Measurements from ENCODE around the gene PDE4D. TPM values are rescaled to one million over a fixed set of nuclear protein-coding genes. Genes with fewer than 3 reads are reported as not detected.

The PDE4D gene
- 2.7 TPM for polyA plus RNA-seq (2012; ENCODE audit: missing spikeins)

GRCh38 chr5:59893429-59894227 lies at the start of gene PDE4D:
PDE4D (minus strand) TSS chr5:59893726.
- DNase-seq (ENCODE audit: insufficient read length) (no peak), FAIRE-seq (no peak)
- TF ChIP-seq POLR2AphosphoS5 (IDR thresholded peaks at IDR 0.05; ENCODE audit: low read depth, low read length) (no peak), POLR2A (IDR thresholded peaks at IDR 0.05; ENCODE audit: low read depth, low read length) (no peak), TAF1 (IDR thresholded peaks at IDR 0.05; ENCODE audit: borderline replicate concordance, low read depth, low read length) (no peak)

DNA sequence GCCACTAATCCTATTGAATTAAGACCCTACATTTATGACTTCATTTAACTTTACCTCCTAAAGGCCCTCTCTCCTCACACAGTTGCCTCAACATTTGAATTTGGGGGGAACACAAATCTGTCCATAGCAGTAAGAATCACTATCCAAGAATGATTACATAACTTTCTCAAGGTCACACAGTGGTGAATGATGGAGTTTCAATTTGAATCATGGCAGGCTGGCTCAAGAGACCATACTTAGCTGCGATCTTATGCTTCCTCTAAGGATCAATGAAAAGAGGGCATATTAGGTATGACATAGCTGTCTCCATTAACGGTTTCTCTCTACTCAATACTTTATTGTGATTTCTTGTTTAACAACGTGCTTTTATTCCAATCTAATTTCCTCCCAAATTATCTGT lies 44.1 kb upstream of the PDE4D start:
- TF ChIP-seq POLR2A (IDR thresholded peaks at IDR 0.05; ENCODE audit: low read depth, low read length), result no peak
- no peak for TF ChIP-seq POLR2AphosphoS5 (IDR thresholded peaks at IDR 0.05; ENCODE audit: low read depth, low read length)
- no peak for TF ChIP-seq TAF1 (IDR thresholded peaks at IDR 0.05; ENCODE audit: borderline replicate concordance, low read depth, low read length)
- no peak for FAIRE-seq

DNA sequence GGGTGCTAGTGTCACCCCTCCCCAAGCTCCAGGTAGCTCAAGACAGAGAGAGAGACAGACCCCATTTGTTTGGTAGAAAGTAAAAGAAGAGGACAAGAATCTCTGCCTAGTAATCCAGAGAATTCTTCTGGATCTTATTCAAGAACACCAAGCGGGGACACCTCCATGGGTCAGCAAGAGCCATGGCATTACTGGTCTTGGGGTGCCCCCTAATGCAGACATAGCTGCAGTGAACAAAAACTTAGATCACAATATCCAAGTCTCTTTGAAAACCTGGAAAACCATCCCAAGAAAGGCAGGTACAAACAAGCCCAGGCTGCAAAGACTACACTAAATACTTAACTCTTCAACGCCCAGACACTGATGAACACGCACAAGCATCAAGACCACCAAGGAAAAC lies 29.9 kb upstream of the PDE4D start:
- no peak for TF ChIP-seq POLR2AphosphoS5 (IDR thresholded peaks at IDR 0.05; ENCODE audit: low read depth, low read length)
- no peak for TF ChIP-seq POLR2A (IDR thresholded peaks at IDR 0.05; ENCODE audit: low read depth, low read length)
- no peak for TF ChIP-seq TAF1 (IDR thresholded peaks at IDR 0.05; ENCODE audit: borderline replicate concordance, low read depth, low read length)

More for the DNA sequence above, 44.1 kb upstream of the PDE4D start:
- no peak for DNase-seq (ENCODE audit: insufficient read length)

GRCh38 chr5:59922220-59922619 lies 28.7 kb upstream of the PDE4D start:
- FAIRE-seq (no peak), DNase-seq (ENCODE audit: insufficient read length) (no peak)
- TF ChIP-seq POLR2AphosphoS5 (IDR thresholded peaks at IDR 0.05; ENCODE audit: low read depth, low read length) (no peak), POLR2A (IDR thresholded peaks at IDR 0.05; ENCODE audit: low read depth, low read length) (no peak), TAF1 (IDR thresholded peaks at IDR 0.05; ENCODE audit: borderline replicate concordance, low read depth, low read length) (no peak)

More for the DNA sequence above, 29.9 kb upstream of the PDE4D start:
- DNase-seq (ENCODE audit: insufficient read length) (no peak), FAIRE-seq (no peak)

GRCh38 chr5:59921816-59922215 lies 28.3 kb upstream of the PDE4D start:
- no peak for FAIRE-seq
- TF ChIP-seq POLR2A (IDR thresholded peaks at IDR 0.05; ENCODE audit: low read depth, low read length) (no peak), TAF1 (IDR thresholded peaks at IDR 0.05; ENCODE audit: borderline replicate concordance, low read depth, low read length) (no peak), POLR2AphosphoS5 (IDR thresholded peaks at IDR 0.05; ENCODE audit: low read depth, low read length) (no peak)
- no peak for DNase-seq (ENCODE audit: insufficient read length)

DNA sequence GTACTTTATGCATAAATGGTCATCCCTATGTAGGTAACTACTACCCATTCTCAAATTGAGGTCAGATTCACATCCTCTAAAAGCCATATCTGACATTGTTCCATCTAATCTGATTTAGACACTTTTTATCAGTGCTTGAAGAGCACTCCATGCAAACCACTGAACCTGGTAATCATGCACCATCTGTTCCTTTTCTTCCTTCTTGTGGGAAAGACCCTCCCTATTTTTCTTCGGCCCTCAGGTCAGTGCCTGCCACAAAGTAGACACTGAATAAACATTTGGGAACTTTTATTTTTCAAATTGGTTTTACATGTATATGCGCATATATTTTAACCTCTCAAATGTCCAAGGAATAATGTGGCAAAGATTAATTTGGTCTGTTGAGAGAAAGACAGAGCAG lies 26.0 kb upstream of the PDE4D start:
- DNase-seq (ENCODE audit: insufficient read length), result no peak
- FAIRE-seq, result no peak
- TF ChIP-seq POLR2AphosphoS5 (IDR thresholded peaks at IDR 0.05; ENCODE audit: low read depth, low read length) (no peak), POLR2A (IDR thresholded peaks at IDR 0.05; ENCODE audit: low read depth, low read length) (no peak), TAF1 (IDR thresholded peaks at IDR 0.05; ENCODE audit: borderline replicate concordance, low read depth, low read length) (no peak)

- DNase-seq (ENCODE audit: insufficient read length), result no peak
- TF ChIP-seq TAF1 (IDR thresholded peaks at IDR 0.05; ENCODE audit: borderline replicate concordance, low read depth, low read length) (no peak), POLR2AphosphoS5 (IDR thresholded peaks at IDR 0.05; ENCODE audit: low read depth, low read length) (no peak), POLR2A (IDR thresholded peaks at IDR 0.05; ENCODE audit: low read depth, low read length) (no peak)
- FAIRE-seq, result no peak
Measured at GRCh38 chr5:59917121-59917520, 23.6 kb upstream of the PDE4D start.

GRCh38 chr5:59905188-59905587 lies 11.7 kb upstream of the PDE4D start:
- no peak for DNase-seq (ENCODE audit: insufficient read length)
- no peak for TF ChIP-seq POLR2AphosphoS5 (IDR thresholded peaks at IDR 0.05; ENCODE audit: low read depth, low read length)
- TF ChIP-seq TAF1 (IDR thresholded peaks at IDR 0.05; ENCODE audit: borderline replicate concordance, low read depth, low read length), result no peak
- no peak for TF ChIP-seq POLR2A (IDR thresholded peaks at IDR 0.05; ENCODE audit: low read depth, low read length)
- no peak for FAIRE-seq

- FAIRE-seq (no peak), DNase-seq (ENCODE audit: insufficient read length) (no peak)
- TF ChIP-seq POLR2A (IDR thresholded peaks at IDR 0.05; ENCODE audit: low read depth, low read length) (no peak), TAF1 (IDR thresholded peaks at IDR 0.05; ENCODE audit: borderline replicate concordance, low read depth, low read length) (no peak), POLR2AphosphoS5 (IDR thresholded peaks at IDR 0.05; ENCODE audit: low read depth, low read length) (no peak)
Measured at GRCh38 chr5:59897075-59897474, 3.5 kb upstream of the PDE4D start.

DNA sequence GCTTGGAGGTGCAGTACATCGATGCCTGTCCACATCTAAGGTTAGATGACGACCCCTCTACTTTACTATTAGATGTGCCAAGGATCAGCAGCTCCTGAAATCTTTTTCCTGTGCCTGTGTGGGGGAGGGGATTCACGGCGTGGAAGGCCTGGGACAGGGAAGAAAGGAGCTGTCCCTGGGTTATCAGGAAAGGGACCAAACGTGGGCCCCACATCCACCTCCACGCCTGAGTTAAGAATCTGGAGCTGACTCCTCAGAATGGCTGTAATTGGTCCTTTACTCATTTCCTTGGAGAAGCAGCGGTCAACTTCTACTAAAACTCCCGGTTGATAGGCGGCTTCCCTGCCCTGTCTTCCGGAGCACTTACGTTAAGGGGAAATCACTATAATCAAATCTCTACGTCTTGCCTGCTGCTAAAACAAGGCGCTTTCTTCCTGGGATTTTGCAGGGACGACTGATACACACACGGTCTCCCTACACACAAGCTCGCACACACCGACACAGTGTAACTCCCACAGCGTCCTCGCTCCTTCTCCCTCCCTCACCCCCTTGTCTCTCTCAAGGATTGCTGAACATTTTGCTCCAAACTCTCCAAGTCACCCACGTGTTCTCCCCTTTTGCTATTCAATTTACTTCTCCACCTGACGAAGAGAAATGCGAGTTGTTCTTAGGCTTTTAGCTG lies 1.4 kb downstream of the PDE4D start:
- no peak for FAIRE-seq
- no peak for DNase-seq (ENCODE audit: insufficient read length)

GRCh38 chr5:59887274-59887673 lies 6.3 kb downstream of the PDE4D start:
- FAIRE-seq (no peak), DNase-seq (ENCODE audit: insufficient read length) (no peak)
- TF ChIP-seq TAF1 (IDR thresholded peaks at IDR 0.05; ENCODE audit: borderline replicate concordance, low read depth, low read length) (no peak), POLR2A (IDR thresholded peaks at IDR 0.05; ENCODE audit: low read depth, low read length) (no peak), POLR2AphosphoS5 (IDR thresholded peaks at IDR 0.05; ENCODE audit: low read depth, low read length) (no peak)

More for the DNA sequence above, 1.4 kb downstream of the PDE4D start:
- no peak for TF ChIP-seq POLR2AphosphoS5 (IDR thresholded peaks at IDR 0.05; ENCODE audit: low read depth, low read length)
- no peak for TF ChIP-seq POLR2A (IDR thresholded peaks at IDR 0.05; ENCODE audit: low read depth, low read length)
- no peak for TF ChIP-seq TAF1 (IDR thresholded peaks at IDR 0.05; ENCODE audit: borderline replicate concordance, low read depth, low read length)

DNA sequence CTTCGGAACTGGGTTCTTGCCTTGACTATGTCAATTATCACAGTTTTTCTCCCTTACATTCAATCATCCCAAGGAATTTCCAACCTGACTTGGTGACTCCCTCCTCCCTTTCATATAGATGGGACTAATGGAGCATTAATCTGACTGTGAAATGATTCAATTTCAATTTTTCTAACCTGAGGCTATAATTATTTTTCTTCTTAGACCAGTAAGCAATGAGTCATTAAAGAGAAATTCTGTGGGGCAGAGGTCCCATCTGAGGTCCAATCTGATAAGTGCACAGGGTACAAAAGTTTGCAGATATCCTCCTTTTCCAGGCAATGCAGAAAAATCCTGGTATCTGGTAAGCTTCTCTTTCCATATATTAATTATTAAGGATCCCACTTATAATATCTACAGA lies 18.9 kb downstream of the PDE4D start:
- DNase-seq (ENCODE audit: insufficient read length) (no peak), FAIRE-seq (no peak)
- TF ChIP-seq POLR2A (IDR thresholded peaks at IDR 0.05; ENCODE audit: low read depth, low read length) (no peak), POLR2AphosphoS5 (IDR thresholded peaks at IDR 0.05; ENCODE audit: low read depth, low read length) (no peak), TAF1 (IDR thresholded peaks at IDR 0.05; ENCODE audit: borderline replicate concordance, low read depth, low read length) (no peak)
